HG03064 (cell line): ENCODE measurements around the gene ANKRD42.

Source experiments
- ATAC-seq: cut with Tn5 transposase; IDR thresholded peaks from one replicate; pipeline ENCODE4 v1.9.1; 2021; ENCODE audit warnings: low read depth; ENCODE audit not compliant: unreplicated experiment

The ANKRD42 gene

GRCh38 chr11:83284501-83285150 lies 91.1 kb downstream of the ANKRD42 start:
- ATAC-seq, result no peak

GRCh38 chr11:83285151-83285770 lies 91.7 kb downstream of the ANKRD42 start:
- peak; percentile 54 for ATAC-seq

DNA sequence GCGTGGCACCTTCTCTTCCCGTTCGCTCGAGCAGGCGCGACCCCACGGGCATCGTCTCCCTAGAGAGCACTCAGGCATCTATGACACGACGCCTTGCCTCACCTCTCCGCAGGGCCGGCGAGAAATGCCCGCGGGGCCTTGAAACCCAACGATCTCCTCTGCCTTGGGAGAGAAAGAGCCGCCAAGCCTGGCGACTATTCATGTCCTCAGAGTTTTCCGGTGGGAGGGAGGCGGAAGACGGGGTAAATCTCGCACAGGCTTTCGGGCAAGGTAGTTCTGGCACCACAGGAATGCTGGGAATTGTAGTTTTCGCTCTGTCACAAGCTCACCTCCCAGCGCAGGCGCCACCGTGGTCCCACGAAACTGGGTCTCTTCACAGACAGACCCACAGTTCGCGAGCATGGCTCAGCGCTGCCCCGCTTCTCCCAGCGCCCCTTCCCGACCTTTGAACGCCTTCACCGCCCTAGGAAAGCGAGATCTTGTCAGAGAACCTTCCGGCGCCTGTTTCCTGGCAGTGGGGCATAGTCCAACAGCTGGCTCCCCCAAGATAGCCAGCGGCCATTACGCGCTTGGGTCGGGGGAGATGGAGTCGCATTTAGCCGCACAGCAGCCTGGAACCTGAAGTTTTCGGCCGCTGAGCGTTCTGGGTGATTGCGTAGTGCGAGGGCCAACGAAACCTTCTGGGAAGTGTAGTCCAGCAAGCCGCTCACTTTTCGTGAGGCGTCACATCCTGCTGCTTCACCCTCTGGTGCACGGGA lies 92.4 kb downstream of the ANKRD42 start, which contains the start of gene CCDC90B:
CCDC90B (minus strand) TSS at position 597 of the 758 bp plus-strand sequence; CDS start at position 202, 395 bp downstream.
- ATAC-seq, result peak; percentile 91

- ATAC-seq, result no peak
These were observed 94.1 kb downstream of the ANKRD42 start for GRCh38 chr11:83287631-83288030.

DNA sequence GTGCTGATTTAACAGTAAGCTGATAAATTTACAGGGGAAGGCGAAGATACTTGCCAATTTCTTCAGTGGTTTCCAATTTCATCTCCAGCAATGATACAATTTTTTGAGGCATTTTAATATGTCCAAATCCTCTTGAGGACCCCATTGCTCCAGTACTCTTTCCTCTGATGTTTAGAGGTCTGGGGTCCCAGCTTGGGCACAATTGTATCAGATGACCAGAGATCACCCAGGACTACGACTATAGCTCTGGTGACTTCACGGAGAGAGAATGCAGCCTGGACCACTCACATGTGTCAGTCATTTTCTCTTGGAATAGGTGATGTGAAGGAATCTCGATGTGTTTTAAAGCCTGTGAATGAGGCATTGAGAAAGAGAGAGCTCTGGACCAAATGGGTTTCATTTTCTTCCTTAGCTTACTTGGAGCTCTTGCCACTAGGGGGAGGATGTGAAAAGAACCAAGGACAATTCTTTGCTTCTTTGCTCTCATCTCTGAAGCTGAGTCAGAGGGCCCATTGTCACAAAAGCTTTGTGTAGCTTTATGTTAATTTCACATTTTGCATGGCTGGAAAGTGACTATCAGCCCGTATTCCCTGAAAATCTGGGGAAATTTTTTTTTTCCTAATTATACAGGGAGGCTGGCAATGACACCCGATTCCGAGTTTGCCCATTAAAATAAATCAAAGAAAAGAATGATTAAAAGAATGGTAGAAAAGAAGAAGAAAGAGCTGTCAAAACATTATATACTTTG lies 99.4 kb downstream of the ANKRD42 start:
- peak; percentile 60 for ATAC-seq

- no peak for ATAC-seq
These were observed 99.9 kb downstream of the ANKRD42 start for GRCh38 chr11:83293457-83293774.

DNA sequence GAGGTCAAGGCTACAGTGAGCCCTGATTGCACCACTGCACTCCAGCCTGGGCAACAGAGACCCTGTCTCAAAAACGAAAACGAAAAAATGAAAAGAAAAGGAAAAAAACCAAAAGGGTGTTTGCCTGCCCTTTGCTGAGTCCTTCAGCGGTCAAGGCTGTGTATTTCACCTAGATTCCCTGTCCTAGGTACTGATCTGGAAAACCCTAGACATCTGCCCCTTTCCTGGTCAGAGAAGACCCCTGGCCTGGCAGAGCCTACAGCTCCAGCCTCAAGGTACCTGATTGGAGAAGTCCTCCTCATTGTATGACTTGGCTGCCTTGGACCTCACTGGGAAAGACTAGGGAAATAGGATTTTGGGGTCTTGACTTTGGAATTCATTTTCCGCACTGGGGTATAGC lies 100.7 kb downstream of the ANKRD42 start:
- no peak for ATAC-seq
